Activated naive CD4-positive, alpha-beta T cell treated with anti-CD3 and anti-CD28 coated beads for 36 hours (primary cell): Measurements from ENCODE around the gene F13B. TPM values are rescaled to one million over a fixed set of nuclear protein-coding genes. Genes with fewer than 3 reads are reported as not detected.
"Not testable (repeated sequence)": the region's sequence is repeated elsewhere in the genome, so short reads cannot be mapped to it uniquely, and the experiment has no call there.

Experiments used
- CTCF ChIA-PET: fragments of 350-600 bp; sonication (Branson Sonifier 250); formaldehyde crosslinking; loops from one replicate; lab custom pipeline; 2021; ENCODE audit warnings: antibody characterized with exemption; lab: Charles Lee
- DNase-seq: peaks from one replicate; pipeline ENCODE4 v3.0.0-alpha.2; 2020
- H3K27ac Mint-ChIP-seq: one replicate; pipeline ENCODE4 v1.8.0; 2021; ENCODE audit warnings: mild to moderate bottlenecking, mixed read lengths
- H3K27me3 Mint-ChIP-seq: one replicate; pipeline ENCODE4 v1.8.0; 2021; ENCODE audit warnings: low read depth, mixed read lengths
- H3K36me3 Mint-ChIP-seq: one replicate; pipeline ENCODE4 v1.8.0; 2021; ENCODE audit warnings: low read depth, mixed read lengths
- H3K4me1 Mint-ChIP-seq: one replicate; pipeline ENCODE4 v1.8.0; 2021; ENCODE audit warnings: low read depth, mixed read lengths
- H3K4me3 Mint-ChIP-seq: one replicate; pipeline ENCODE4 v1.8.0; 2021; ENCODE audit warnings: mild to moderate bottlenecking, moderate library complexity, mixed read lengths
- H3K9me3 Mint-ChIP-seq: one replicate; pipeline ENCODE4 v1.8.0; 2021; ENCODE audit warnings: mixed read lengths
- intact Hi-C: fragments of 100-400 bp; cut with micrococcal nuclease; formaldehyde crosslinking; loops from one replicate; pipeline ENCODE4 v1.15.1; 2023
- total RNA-seq, 2 experiments: library from RNA; stranded (reverse); gene quantifications; one replicate each; pipeline ENCODE4 v1.2.3, GENCODE V29; 2021

Gene F13B
- total RNA-seq, 2 experiments from 2014 or later, result not detected

DNA sequence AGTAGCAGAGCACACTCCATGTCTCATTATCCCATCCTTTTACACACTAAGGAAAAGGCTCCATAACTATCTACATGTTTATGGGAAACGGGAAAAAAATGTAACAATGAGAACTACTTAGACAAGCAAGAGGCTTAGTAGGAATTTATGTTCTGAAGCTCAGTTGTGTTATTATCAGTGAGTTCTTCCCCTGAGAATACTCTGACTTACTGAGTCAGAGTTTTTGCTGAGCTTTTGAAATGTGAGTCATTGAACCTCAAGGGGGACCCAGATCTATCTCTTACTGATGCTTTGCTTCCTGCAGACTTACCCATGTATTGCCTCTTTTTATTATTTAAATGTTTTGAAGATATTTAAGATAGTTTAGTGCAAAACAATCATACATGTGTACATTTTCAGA is 69.6 kb downstream of the F13B start:
- no peak for DNase-seq
- Mint-ChIP-seq H3K27ac (no peak overlapping the region), H3K4me3 (no peak overlapping the region), H3K27me3 (peaks cover 3% of the 10 kb centered on the region), H3K36me3 (no peaks in the 10 kb centered on the region), H3K9me3 (no peaks in the 10 kb centered on the region), H3K4me1 (no peaks in the 10 kb centered on the region)
- CTCF ChIA-PET, result no interaction called here
- intact Hi-C loops, result no loop called here

DNA sequence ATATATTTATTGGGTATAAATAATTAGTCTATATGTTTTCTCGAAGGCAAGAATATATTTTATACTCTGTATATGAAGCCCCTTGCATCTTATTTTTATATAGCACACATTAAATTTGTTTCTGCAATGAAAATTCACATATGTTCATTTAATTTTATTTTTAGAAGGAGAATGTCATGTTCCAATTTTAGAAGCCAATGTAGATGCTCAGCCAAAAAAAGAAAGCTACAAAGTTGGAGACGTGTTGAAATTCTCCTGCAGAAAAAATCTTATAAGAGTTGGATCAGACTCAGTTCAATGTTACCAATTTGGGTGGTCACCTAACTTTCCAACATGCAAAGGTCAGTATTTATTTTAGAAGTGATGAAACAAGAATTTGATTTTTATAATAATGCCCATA is 73.1 kb downstream of the F13B start:
- intact Hi-C loops, result no loop called here
- Mint-ChIP-seq H3K4me3 (no peak overlapping the region), H3K4me1 (no peaks in the 10 kb centered on the region), H3K36me3 (no peaks in the 10 kb centered on the region), H3K27me3 (peaks cover 5% of the 10 kb centered on the region), H3K9me3 (no peaks in the 10 kb centered on the region), H3K27ac (no peak overlapping the region)
- CTCF ChIA-PET, result no interaction called here
- no peak for DNase-seq

DNA sequence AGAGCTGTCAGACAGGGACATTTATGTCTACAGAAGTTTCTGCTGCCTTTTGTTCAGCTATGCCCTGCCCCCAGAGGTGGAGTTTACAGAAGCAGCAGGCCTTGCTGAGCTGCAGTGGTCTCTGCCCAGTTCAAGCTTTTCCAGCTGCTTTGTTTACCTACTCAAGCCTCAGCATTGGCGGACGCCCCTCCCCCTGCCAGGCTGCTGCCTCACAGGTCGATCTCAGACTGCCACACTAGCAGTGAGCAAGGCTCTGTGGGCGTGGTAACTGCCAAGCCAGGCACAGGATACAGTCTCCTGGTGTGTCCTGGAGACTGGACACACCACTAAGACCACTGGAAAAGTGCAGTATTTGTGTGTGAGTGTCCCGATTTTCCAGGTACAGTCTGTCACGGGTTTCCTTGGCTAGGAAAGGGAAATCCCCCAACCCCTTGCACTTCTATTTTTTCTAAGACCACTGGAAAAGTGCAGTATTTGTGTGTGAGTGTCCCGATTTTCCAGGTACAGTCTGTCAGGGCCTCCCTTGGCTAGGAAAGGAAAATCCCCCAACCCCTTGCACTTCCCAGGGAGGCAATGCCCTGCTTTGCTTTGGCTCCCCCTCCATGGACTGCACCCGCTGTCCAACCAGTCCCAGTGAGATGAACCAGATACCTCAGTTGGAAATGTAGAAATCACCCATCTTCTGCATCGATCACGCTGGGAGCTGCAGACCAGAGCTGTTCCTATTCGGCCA is 75.0 kb downstream of the F13B start:
- H3K4me3 Mint-ChIP-seq, DNase-seq, H3K27ac Mint-ChIP-seq, H3K27me3 Mint-ChIP-seq, H3K9me3 Mint-ChIP-seq, H3K4me1 Mint-ChIP-seq, intact Hi-C loops, H3K36me3 Mint-ChIP-seq, CTCF ChIA-PET: not testable (repeated sequence)

Other genes with a start within 250 kb of the F13B start
- gene CFHR1, start 247.5 kb downstream of the F13B start, total RNA-seq, result not detected
- not detected for gene CFHR4, start 179.2 kb downstream of the F13B start, total RNA-seq
- gene CFHR2, start 123.5 kb downstream of the F13B start, total RNA-seq, result not detected
- gene CFHR5, start 89.7 kb downstream of the F13B start, total RNA-seq, result not detected
- gene ASPM, start 79.4 kb upstream of the F13B start, total RNA-seq, result 10 to 100 TPM; 26.4 to 27.6 TPM
- 1 to 10 TPM; 4.7 to 4.8 TPM for gene ZBTB41, start 134.0 kb upstream of the F13B start, total RNA-seq
- gene CRB1, start 201.0 kb upstream of the F13B start, total RNA-seq, result not detected